Right renal cortex interstitium (tissue), 3 donors: ENCODE results near the gene ELF5. TPM values are rescaled to one million over a fixed set of nuclear protein-coding genes. Genes with fewer than 3 reads are reported as not detected.

Experiments used
- DNase-seq, 3 donors: peaks; one replicate each; pipeline ENCODE4 v3.0.0-alpha.2; 2013; ENCODE audit warnings: low read depth in 3 of 3, low spot score in 2 of 3
- polyA plus RNA-seq, 3 donors: library from polyadenylated mRNA; unstranded; fragments of 120-200 nt; gene quantifications; one replicate each; pipeline ENCODE4 v1.2.1, GENCODE V29; 2013; ENCODE audit not compliant: insufficient read length in 3 of 3

The ELF5 gene
- polyA plus RNA-seq, 3 donors: 54.5 to 77.8 (median 74.6) TPM

GRCh38 chr11:34523053-34523452 is 9.5 kb upstream of the ELF5 start:
- DNase-seq: no peak

GRCh38 chr11:34522188-34522587 is 8.6 kb upstream of the ELF5 start:
- no peak for DNase-seq

DNA sequence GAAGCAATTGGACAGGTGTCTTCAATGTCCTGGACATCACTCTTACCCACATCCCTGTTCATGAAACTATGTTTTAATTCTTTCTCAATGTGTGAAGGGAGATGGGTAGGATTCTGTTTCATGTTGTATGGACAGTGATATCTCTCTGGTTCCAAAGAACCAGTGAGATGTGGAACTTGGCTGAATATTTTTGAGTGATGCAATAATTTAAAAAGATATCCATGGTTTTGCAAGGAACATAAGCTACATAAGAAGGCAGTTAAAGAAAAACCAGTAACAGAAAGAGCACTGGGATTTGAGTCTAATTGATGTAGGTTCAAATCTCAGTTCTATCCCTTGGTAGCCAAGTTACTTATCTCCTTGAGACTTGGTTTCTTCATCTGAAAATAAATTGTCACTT is 7.7 kb upstream of the ELF5 start:
- no peak for DNase-seq

- DNase-seq: no peak
Measured at GRCh38 chr11:34519595-34520235, 6.1 kb upstream of the ELF5 start.

DNA sequence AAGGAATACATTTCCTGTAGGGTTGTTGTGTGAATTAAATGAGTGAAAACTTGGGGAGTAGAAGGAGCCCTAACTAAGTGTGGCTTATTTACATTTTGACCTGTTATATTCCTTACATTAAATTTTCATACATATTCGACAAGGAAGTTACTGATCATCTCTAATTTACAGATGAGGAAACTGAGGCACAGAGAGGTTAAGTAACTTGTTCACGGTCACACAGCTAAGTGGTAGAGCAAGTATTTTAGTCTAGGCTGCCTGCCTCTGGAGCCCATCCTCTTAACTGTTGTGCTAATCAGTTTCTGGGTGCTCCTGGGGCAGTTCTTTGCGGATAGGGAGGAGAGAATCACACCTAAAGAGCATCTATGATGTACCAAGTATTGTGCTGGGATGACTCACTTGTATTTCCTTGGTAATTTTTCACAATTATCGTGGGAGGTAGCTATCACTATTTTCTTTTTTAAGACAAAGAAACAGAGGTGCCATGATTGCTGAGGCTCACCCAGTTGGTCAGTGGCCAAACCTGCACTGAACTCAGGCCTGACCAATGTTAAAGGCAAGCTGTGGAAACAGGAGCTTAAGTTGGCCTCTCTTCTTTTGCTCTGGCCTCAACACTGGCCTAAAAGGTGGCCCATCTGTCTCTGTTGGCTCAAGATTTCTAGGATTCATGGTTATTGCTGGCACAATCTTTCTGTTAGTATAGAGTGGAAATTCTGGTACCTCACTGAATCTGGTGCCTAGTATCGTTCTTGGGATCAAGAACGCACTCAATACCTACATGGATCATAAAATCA is 2.9 kb upstream of the ELF5 start:
- DNase-seq: no peak

- DNase-seq: no peak
Measured at GRCh38 chr11:34514597-34514996, 1.0 kb upstream of the ELF5 start.

DNA sequence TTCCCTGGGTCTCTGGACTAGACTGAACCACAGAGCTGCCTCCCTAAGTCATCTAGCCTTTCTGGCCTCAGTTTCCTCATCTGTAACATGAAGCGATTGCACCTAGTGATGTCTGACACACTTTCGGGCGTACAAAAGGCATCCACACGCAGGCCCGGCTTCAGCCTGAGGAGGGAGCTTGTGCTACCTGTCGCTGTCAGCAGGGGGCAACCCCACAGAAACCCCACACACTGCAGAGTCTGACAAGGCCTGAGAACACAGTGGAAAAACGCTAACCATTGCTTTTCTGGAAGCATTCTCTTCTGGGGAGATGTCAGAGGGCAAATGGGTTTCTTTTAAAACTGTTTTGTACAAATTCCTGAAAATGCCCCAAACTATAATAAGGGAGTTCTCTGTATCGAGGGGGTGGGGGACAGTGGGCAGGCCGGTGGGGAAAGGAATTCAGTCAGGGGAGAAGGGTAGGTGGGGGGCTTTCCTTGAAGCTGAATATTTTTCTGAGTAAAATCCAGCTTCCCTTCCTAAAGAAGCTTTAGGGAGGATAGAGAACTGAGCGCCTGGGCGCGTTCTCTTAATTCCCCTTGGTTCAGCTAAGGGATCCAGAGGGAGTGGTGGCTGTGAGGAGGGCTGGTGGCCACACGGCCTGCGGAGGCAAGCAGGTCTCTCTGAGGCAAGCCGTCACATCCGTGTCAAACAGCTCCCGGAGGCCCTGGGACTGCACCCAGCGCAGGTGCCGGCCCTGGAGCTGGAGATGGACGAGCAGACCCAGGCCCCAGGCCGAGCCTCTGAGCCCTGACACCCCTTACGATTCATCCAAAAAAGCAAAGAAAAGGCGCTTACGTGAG is 533 bp downstream of the ELF5 start:
- no peak for DNase-seq

DNA sequence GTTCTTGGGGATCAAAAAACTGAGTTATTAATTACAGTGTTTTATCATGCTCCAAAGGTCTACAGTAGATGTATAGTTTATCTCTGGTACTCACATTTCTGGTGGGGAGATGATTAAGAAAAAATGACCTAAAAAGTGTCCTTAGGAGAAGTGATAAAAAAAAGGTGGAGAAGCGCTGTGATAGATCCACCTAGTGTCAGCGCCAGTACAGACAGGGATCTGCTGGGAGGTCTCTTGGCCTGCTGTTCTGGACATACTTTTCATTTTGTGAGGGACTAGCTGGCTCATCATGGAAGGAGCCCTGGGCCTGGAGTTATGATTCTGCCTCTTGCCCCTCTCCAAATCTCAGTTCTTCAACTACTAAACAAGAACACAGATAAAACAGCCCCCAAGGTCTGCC is 2.9 kb downstream of the ELF5 start:
- DNase-seq: no peak

GRCh38 chr11:34510218-34510617 is 3.4 kb downstream of the ELF5 start:
- no peak for DNase-seq

- no peak for DNase-seq
Measured at GRCh38 chr11:34509336-34509876, 4.2 kb downstream of the ELF5 start.

DNA sequence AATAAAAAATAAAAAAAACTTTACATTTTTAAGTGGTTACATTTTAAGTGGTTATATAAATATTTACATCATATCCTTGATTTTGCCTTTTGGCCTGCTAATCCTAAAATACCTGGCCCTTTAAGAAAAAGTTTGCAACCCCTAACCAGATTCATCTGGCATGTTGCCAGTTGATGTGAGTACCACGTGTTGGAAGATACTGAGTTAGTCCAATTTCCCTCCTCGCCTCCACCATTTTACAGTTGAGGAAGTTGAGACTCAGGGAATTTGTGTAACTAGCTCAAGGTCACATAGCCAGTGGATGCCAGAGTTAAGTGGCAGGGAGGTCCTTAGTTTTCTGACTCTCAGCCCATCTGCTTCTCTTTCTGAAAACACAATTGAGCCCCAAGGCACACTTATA is 5.1 kb downstream of the ELF5 start:
- no peak for DNase-seq

GRCh38 chr11:34507610-34508009 is 6.0 kb downstream of the ELF5 start:
- no peak for DNase-seq

GRCh38 chr11:34507156-34507555 is 6.4 kb downstream of the ELF5 start:
- DNase-seq: no peak

- DNase-seq: no peak
Measured at GRCh38 chr11:34505874-34506273, 7.7 kb downstream of the ELF5 start.

- DNase-seq: no peak
Measured at GRCh38 chr11:34502949-34503348, 10.6 kb downstream of the ELF5 start.

GRCh38 chr11:34501949-34502348 is 11.6 kb downstream of the ELF5 start:
- no peak for DNase-seq

- DNase-seq: no peak
Measured at GRCh38 chr11:34501500-34501899, 12.1 kb downstream of the ELF5 start.

DNA sequence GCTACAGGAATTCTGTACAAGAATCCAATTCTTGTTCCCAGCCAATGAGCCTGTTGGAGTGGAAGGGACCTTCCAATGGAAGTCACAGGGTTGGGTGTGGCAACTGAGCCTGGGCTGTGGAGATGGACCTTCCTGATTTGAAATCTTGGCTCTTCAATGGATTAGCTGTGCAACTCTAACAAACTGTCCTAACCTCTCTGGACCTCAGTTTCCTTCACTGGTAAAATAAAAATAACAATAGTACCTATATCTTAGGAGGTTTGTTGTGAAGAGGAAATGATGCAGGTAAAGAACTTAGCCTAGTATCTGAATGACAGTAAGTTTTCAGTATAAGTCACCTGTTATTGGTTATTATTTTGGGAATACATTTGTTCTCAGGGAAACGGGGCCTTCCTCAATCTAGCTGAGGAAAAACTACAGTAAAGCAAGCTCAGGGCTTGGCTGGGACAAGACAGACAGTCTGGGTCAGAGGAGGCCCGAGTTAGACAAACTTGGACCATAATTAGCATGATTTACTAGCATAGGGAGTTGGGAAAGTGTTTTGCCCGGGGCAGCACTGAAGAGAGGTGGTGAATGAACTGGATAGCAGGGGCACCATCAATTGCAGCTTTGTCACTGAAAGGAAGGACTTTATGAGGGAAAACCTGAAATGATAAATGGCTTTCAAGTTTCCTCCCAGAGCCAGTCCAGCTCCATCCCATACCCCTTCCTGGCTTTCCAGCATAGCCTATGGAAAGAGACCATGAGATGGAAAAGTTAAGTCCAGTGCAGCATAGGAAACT is 13.7 kb downstream of the ELF5 start:
- DNase-seq: no peak

- DNase-seq: no peak
Measured at GRCh38 chr11:34495724-34496377, 17.7 kb downstream of the ELF5 start.

GRCh38 chr11:34495239-34495723 is 18.3 kb downstream of the ELF5 start:
- no peak for DNase-seq
